ENCODE measurements around the gene TBC1D17. TPM values are rescaled to one million over a fixed set of nuclear protein-coding genes. Genes with fewer than 3 reads are reported as not detected.

The TBC1D17 gene
- total RNA-seq, 2 donors from 2014 or later: 33.0 to 51.4 TPM

DNA sequence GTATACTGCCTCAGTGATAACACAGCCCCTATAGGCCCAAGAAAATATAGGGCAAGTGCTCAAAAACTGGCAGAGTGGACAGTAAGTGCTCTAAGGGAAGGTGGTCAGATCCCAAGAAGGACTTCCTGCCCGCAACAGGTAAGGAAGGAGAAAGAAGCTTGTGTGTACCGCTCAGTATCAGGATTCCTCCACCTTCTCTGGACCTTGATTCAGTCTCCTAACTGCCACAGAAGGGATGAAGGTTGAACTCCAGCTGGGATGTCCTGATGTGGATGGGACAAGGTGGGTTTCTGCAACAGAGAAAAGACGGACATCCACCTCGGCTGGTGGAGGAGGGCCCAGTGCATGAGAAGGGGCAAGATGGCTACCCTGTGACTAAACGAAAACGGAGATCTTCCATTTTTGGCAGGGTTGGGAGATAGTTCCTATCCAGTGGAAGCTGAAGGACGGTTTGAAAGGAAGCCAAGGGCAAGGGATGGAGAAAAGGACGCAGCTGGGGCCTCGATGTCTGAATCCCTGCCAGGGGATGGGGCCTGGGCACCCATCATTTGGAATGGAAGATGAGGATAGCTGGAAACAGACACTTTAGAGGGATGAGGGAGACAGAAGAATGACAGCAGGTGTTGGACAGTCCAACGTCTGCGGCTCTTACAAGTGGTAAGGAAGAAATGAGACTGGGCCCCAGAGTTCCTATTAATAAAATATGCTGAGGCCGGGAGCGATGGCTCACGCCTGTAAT, 50.2 kb downstream of the TBC1D17 start:
- no peak overlapping the region for H3K27ac ChIP-seq
- H3K9me3 ChIP-seq: no peaks in the 10 kb centered on the region
- intact Hi-C loops (cut with DNase I): no loop called here
- no peaks in the 10 kb centered on the region for H3K36me3 ChIP-seq
- H3K4me3 ChIP-seq: no peak overlapping the region
- H3K27me3 ChIP-seq (replicated peaks; ENCODE audit: insufficient read depth): no peaks in the 10 kb centered on the region
- TF ChIP-seq POLR2AphosphoS5 (IDR thresholded peaks at IDR 0.05): no peak
- TF ChIP-seq, protein P1, sequence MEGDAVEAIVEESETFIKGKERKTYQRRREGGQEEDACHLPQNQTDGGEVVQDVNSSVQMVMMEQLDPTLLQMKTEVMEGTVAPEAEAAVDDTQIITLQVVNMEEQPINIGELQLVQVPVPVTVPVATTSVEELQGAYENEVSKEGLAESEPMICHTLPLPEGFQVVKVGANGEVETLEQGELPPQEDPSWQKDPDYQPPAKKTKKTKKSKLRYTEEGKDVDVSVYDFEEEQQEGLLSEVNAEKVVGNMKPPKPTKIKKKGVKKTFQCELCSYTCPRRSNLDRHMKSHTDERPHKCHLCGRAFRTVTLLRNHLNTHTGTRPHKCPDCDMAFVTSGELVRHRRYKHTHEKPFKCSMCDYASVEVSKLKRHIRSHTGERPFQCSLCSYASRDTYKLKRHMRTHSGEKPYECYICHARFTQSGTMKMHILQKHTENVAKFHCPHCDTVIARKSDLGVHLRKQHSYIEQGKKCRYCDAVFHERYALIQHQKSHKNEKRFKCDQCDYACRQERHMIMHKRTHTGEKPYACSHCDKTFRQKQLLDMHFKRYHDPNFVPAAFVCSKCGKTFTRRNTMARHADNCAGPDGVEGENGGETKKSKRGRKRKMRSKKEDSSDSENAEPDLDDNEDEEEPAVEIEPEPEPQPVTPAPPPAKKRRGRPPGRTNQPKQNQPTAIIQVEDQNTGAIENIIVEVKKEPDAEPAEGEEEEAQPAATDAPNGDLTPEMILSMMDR (IDR thresholded peaks at IDR 0.05): no peak
- no peak for TF ChIP-seq POLR2A (IDR thresholded peaks at IDR 0.05)
- peaks cover 12% of the 10 kb centered on the region for H3K4me1 ChIP-seq (replicated peaks)
- no peak for DNase-seq (ENCODE audit: low spot score)
- 83% methylated on average over 14 of the region's 14 CpGs for WGBS

DNA sequence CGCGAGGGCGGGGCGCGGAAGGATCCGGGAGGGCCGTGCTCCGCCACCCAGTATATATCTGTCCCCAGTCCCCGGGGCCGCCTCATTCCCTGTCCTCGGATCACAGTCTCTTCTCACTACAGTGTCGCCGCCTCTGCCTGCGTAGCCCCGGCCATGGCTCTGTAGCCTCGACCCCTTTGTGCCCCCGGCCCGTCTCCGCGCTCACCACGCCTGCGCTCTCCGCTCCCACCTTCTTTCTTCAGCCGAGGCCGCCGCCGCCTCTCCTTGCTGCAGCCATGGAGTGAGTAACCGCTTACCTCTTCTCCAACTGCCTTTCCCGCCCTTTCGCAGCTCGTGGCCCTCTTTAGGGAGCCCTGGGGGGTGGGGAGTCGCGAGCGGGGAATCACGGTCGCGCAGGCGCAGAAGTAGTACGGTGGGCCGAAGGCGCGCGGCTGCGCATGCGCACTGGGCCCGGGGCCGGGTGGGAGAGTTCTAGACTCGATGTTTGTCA, 51.7 kb downstream of the TBC1D17 start, which contains the start of the genes ATF5 and NUP62:
Gene ATF5, plus strand, starts transcription at position 85 of the 490 bp plus-strand sequence. CDS start 1,646 bp downstream, outside the sequence.
Gene NUP62, minus strand, starts transcription at position 384 of the 490 bp plus-strand sequence. CDS start 19,697 bp downstream, outside the sequence.
- H3K36me3 ChIP-seq: no peaks in the 10 kb centered on the region
- no peaks in the 10 kb centered on the region for H3K27me3 ChIP-seq (replicated peaks; ENCODE audit: insufficient read depth)
- intact Hi-C loops (cut with DNase I): no loop called here
- no peaks in the 10 kb centered on the region for H3K9me3 ChIP-seq
- under 1% methylated on average over 40 of the region's 48 CpGs for WGBS
- peak; percentile 74 for DNase-seq (ENCODE audit: low spot score)
- H3K4me1 ChIP-seq (replicated peaks): peaks cover 12% of the 10 kb centered on the region
- TF ChIP-seq, protein P1 (IDR thresholded peaks at IDR 0.05): no peak
- TF ChIP-seq POLR2AphosphoS5 (IDR thresholded peaks at IDR 0.05) (peak; percentile 74), POLR2A (IDR thresholded peaks at IDR 0.05) (no peak)
- peak within 1 kb of the TSS; percentile 85 to 92 for H3K4me3 ChIP-seq
- peak within 1 kb of the TSS; percentile 91 to 92 for H3K27ac ChIP-seq

DNA sequence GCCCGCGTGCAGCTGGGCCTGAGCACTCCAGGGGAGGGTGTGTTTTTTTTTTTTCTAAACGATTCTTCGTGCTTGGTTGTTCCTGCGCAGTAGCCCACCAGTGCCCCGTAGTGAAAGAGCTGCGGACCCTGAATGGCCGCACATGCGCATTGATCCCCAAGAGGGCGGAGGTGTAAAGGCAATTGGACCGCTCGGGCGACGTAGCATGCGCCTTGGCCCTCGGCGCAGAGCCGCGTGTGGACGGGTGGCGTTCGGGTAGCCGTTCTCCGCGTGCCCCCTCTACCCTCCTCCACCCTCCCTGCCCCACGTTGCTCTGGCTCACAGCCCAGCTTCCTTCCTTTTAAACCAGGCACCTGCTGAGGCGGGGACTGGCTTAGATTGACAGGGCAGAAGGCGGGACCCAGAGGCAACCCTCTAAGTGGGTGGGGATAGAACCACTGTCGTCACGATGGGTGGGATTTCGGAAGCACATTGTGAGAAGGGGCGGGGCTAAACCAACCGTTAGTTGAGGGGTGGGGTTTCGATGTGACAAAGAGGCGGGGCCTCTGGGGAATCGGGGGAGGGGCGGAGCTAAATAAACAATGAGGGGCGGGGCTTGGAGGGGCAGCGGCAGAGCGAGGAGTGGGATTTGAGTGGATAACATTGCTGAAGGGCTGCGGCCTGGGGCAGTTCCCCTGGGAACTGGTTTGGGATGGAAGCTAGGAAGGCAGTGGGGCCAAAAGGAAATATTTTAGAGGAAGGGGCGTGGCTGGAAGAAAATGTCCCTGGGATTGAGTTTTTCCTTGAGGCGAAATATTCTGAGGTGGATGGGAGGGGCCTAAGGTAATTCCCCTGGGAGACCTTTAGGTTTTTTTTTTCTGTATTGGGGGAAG, 52.3 kb downstream of the TBC1D17 start:
- H3K9me3 ChIP-seq: no peaks in the 10 kb centered on the region
- peak overlapping the region; percentile 85 to 92 for H3K4me3 ChIP-seq
- peak; percentile 85 for DNase-seq (ENCODE audit: low spot score)
- intact Hi-C loops (cut with DNase I): loop anchor here (10.0 kb wide), 2 partner anchors 95 to 205 kb away; partner anchors contain the start of genes VRK3 and ZNF473
- peak overlapping the region; percentile 91 to 92 for H3K27ac ChIP-seq
- WGBS: 3% methylated on average over 43 of the region's 43 CpGs
- TF ChIP-seq POLR2A (IDR thresholded peaks at IDR 0.05) (peak; percentile 38), POLR2AphosphoS5 (IDR thresholded peaks at IDR 0.05) (peak; percentile 76)
- TF ChIP-seq, protein P1 (IDR thresholded peaks at IDR 0.05): peak in 2 of 4 experiments; percentile 16 to 33
- H3K4me1 ChIP-seq (replicated peaks): peaks cover 12% of the 10 kb centered on the region
- no peaks in the 10 kb centered on the region for H3K27me3 ChIP-seq (replicated peaks; ENCODE audit: insufficient read depth)
- no peaks in the 10 kb centered on the region for H3K36me3 ChIP-seq

DNA sequence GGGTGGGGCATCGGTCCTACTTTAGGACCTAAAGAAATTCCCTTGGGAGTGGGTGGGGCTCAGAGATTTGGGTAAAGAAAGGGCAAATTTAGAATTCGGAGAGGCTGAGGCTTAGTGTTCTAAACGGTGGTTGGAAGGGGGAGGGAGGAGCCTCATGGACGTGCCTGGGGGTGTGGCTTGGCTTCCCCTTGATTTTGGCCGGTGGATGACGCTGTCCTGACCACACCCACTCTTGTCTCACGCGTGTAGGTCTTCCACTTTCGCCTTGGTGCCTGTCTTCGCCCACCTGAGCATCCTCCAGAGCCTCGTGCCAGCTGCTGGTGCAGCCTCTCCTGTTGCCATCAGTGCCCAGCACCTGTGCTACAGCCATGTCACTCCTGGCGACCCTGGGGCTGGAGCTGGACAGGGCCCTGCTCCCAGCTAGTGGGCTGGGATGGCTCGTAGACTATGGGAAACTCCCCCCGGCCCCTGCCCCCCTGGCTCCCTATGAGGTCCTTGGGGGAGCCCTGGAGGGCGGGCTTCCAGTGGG, 53.0 kb downstream of the TBC1D17 start:
- H3K9me3 ChIP-seq: no peaks in the 10 kb centered on the region
- peaks cover 12% of the 10 kb centered on the region for H3K4me1 ChIP-seq (replicated peaks)
- H3K27me3 ChIP-seq (replicated peaks; ENCODE audit: insufficient read depth): no peaks in the 10 kb centered on the region
- no peaks in the 10 kb centered on the region for H3K36me3 ChIP-seq
- peak overlapping the region in 1 of 2 donors; percentile 91 for H3K27ac ChIP-seq
- intact Hi-C loops (cut with DNase I): loop anchor here (10.0 kb wide), 2 partner anchors 94 to 204 kb away; partner anchors contain the start of genes VRK3 and ZNF473
- TF ChIP-seq POLR2A (IDR thresholded peaks at IDR 0.05) (no peak), POLR2AphosphoS5 (IDR thresholded peaks at IDR 0.05) (no peak)
- TF ChIP-seq, protein P1 (IDR thresholded peaks at IDR 0.05): no peak
- 59% methylated on average over 15 of the region's 15 CpGs for WGBS
- no peak overlapping the region for H3K4me3 ChIP-seq
- no peak for DNase-seq (ENCODE audit: low spot score)
